K562 (cell line): ENCODE results near the gene AP4S1. TPM values are rescaled to one million over a fixed set of nuclear protein-coding genes. Genes with fewer than 3 reads are reported as not detected.
A peak's percentile ranks its signal among the peaks of the same experiment; 100 is the strongest.

Source experiments
- ATAC-seq: fragments of 200-7000 bp; cut with Tn5 transposase; 3 replicates; pipeline ENCODE4 v1.9.1; 2020; ENCODE audit warnings: moderate library complexity
- BruUV-seq: library from RNA; stranded (reverse); fragments of 400-500 nt; replicated peaks from 2 replicates; lab custom pipeline; 2021; lab: Mats Ljungman, UMichigan
- CTCF ChIA-PET: fragments of 300-600 bp; formaldehyde crosslinking; extraction: SDS; loops from one replicate; lab custom pipeline; 2021; ENCODE audit warnings: low intra/inter-chr PET ratio; lab: Yijun Ruan, JAX
- POLR2A ChIA-PET: fragments of 300-600, 350-650 bp; sonication (Branson Sonifier 250); formaldehyde crosslinking; extraction: SDS; loops from one replicate; lab custom pipeline; 2021; ENCODE audit warnings: antibody characterized with exemption, inconsistent platforms; lab: Yijun Ruan, JAX
- DNase-seq, 4 experiments: peaks; one replicate each; pipeline versions ENCODE4 v3.0.0 to v3.0.0-alpha.2; 2011 to 2018; ENCODE audit warnings: low spot score in 3 of 4, mixed read lengths in 3 of 4; ENCODE audit errors: extremely low read depth in 1 of 4
- FAIRE-seq: peaks from 2 replicates; lab custom pipeline; 2011; peaks lifted over from hg19 to GRCh38; lab: Jason Lieb, UNC
- H2AFZ ChIP-seq: 2 replicates; pipeline ENCODE4 v1.6.0; 2011; ENCODE audit warnings: low read depth, low read length, control low read depth, inconsistent platforms
- H3K27ac ChIP-seq: fragments of 200-600 bp; 3 replicates; pipeline ENCODE4 v1.8.0; 2011; ENCODE audit warnings: low read depth, mild to moderate bottlenecking, control low read depth, inconsistent platforms, low read length, moderate library complexity, mixed read lengths; ENCODE audit errors: extremely low read depth
- H3K27me3 ChIP-seq, 2 experiments: fragments of 300-600 bp in 1 of 2; 2 replicates in 1 of 2; 3 replicates in 1 of 2; pipeline versions ENCODE4 v1.6.0 to v1.8.0; 2011; ENCODE audit warnings: inconsistent platforms in 2 of 2, low read length in 2 of 2, mild to moderate bottlenecking in 1 of 2, mixed read lengths in 1 of 2, moderate library complexity in 1 of 2; ENCODE audit not compliant: control insufficient read depth in 2 of 2, insufficient read depth in 2 of 2
- H3K36me3 ChIP-seq: fragments of 300-600 bp; 3 replicates; pipeline ENCODE4 v1.8.0; 2011; ENCODE audit warnings: mild to moderate bottlenecking, low read length, inconsistent platforms; ENCODE audit not compliant: control insufficient read depth, insufficient read depth
- H3K4me1 ChIP-seq, 2 experiments: fragments of 200-600 bp in 1 of 2; replicated peaks in 1 of 2; 2 replicates in 1 of 2; 3 replicates in 1 of 2; pipeline versions ENCODE4 v1.5.1 to v1.8.0; 2011; ENCODE audit warnings: inconsistent platforms in 2 of 2, low read length in 2 of 2, mild to moderate bottlenecking in 1 of 2, mixed read lengths in 1 of 2, moderate library complexity in 1 of 2; ENCODE audit not compliant: control insufficient read depth in 2 of 2, insufficient read depth in 2 of 2
- H3K4me2 ChIP-seq: 2 replicates; pipeline ENCODE4 v1.6.1; 2011; ENCODE audit warnings: low read length, control low read depth, inconsistent platforms, mixed read lengths; ENCODE audit not compliant: insufficient read depth
- H3K4me3 ChIP-seq: fragments of 200-600 bp; sonication (generic), shearing (Covaris generic); 2 replicates; pipeline ENCODE4 v1.5.1; 2016; ENCODE audit warnings: control low read depth, inconsistent platforms
- H3K79me2 ChIP-seq: fragments of 200-600 bp; 3 replicates; pipeline ENCODE4 v1.8.0; 2011; ENCODE audit warnings: low read length, inconsistent platforms; ENCODE audit not compliant: control insufficient read depth, insufficient read depth
- H3K9ac ChIP-seq, 2 experiments: 2 replicates each; pipeline versions ENCODE4 v1.6.0 to v1.6.1; 2011; ENCODE audit warnings: low read depth in 2 of 2, low read length in 2 of 2, control low read depth in 1 of 2, inconsistent platforms in 1 of 2, mild to moderate bottlenecking in 1 of 2, mixed read lengths in 1 of 2; ENCODE audit not compliant: insufficient read depth in 1 of 2
- H3K9me1 ChIP-seq: one replicate; pipeline ENCODE4 v1.6.0; 2011; ENCODE audit warnings: inconsistent platforms, mild to moderate bottlenecking, low read length, moderate library complexity; ENCODE audit not compliant: control insufficient read depth, insufficient read depth
- H3K9me3 ChIP-seq: replicated peaks from 2 replicates; pipeline ENCODE4 v1.5.1; 2011; ENCODE audit warnings: low read depth, low read length, inconsistent platforms; ENCODE audit not compliant: control insufficient read depth, insufficient read depth
- H4K20me1 ChIP-seq: replicated peaks from 2 replicates; pipeline ENCODE4 v1.6.1; 2011; ENCODE audit warnings: low read length, inconsistent platforms, mixed read lengths; ENCODE audit not compliant: control insufficient read depth, insufficient read depth
- MYC ChIP-seq, 2 experiments: fragments of 250-450 bp in 1 of 2; sonication (Bioruptor Pico) in 1 of 2; IDR thresholded peaks; 2 replicates each; pipeline versions ENCODE4 v1.5.1 to v1.6.1; 2012 to 2021; ENCODE audit warnings: low read depth in 2 of 2, borderline replicate concordance in 1 of 2, improper control_type of control experiment in 1 of 2, low read length in 1 of 2, mild to moderate bottlenecking in 1 of 2, moderate library complexity in 1 of 2
- STAT5A ChIP-seq: IDR thresholded peaks from 2 replicates; pipeline ENCODE4 v1.6.1; 2012; ENCODE audit warnings: low read length, inconsistent platforms, borderline replicate concordance
- ZKSCAN3 ChIP-seq: fragments of 250-450 bp; sonication (Bioruptor Pico); IDR thresholded peaks from 2 replicates; pipeline ENCODE4 v1.4.0; 2020
- WGBS: fragments of 100-300 bp; shearing (Covaris generic); methylation state at CpG from one replicate; pipeline ENCODE4 v1.1.6; 2016; ENCODE audit warnings: low coverage, mixed read lengths; ENCODE audit not compliant: insufficient coverage; ENCODE audit errors: missing lambda C conversion rate; 5-methylcytosine and 5-hydroxymethylcytosine counted together
- in situ Hi-C: fragments of 300-500 bp; cut with MboI; formaldehyde crosslinking; loops from 4 replicates; pipeline ENCODE4 v1.15.0; 2018; ENCODE audit warnings: inconsistent platforms, mixed read lengths
- intact Hi-C: fragments of 100-400 bp; cut with micrococcal nuclease; formaldehyde crosslinking; loops from 2 replicates; pipeline ENCODE4 v1.14.2; 2022
- polyA plus RNA-seq, 8 experiments: library from polyadenylated mRNA; depleted of rRNA in 4 of 8; stranded (reverse) in 5 of 8; unstranded in 3 of 8; fragments of >200 nt; fragmentation: Nextera tagmentation in 2 of 8; fragmentation: Illumina TruSeq in 1 of 8; extraction: Ambion mirVana in 2 of 8; extraction: Trizol in 1 of 8; gene quantifications; 2 replicates each; pipeline versions ENCODE4 v1.2.1 to v1.2.3, GENCODE V29; 2011 to 2014; ENCODE audit warnings: inconsistent platforms in 1 of 8, missing spikeins in 1 of 8
- total RNA-seq, 7 experiments: library from RNA; depleted of rRNA in 6 of 7; stranded (reverse); fragments of >200 nt in 6 of 7; fragmentation: Illumina TruSeq in 2 of 7; extraction: Trizol in 2 of 7; gene quantifications; 2 replicates each; pipeline versions ENCODE4 v1.2.1 to v1.2.3, GENCODE V29; 2011 to 2021; ENCODE audit warnings: low replicate concordance in 1 of 7
- TF ChIP-seq, protein P1 (sequence below), 2 experiments: fragments of 450-650 bp in 1 of 2; sonication (generic) in 1 of 2; formaldehyde crosslinking in 1 of 2; IDR thresholded peaks; 2 replicates each; pipeline versions ENCODE4 v1.7.1 to v1.9.0; 2016 to 2022; ENCODE audit warnings: inconsistent platforms in 1 of 2, mild to moderate bottlenecking in 1 of 2, missing genetic modification reagents in 1 of 2

Gene AP4S1
- total and polyA plus RNA-seq, 9 of the 15 experiments (the other 6 are each of a cell fraction or from before 2014, with no cell fraction given) = 3.7 to 7.8 (median 5.9) TPM

- Histone ChIP-seq H3K9me1 (no peaks in the 10 kb centered on the region), H3K4me3 (no peak overlapping the region), H3K4me1 (peaks cover under 1 to 4% of the 10 kb centered on the region in 2 experiments; a peak in 1 of 5 replicates), H3K4me2 (no peak overlapping the region), H2AFZ (no peak overlapping the region), H3K9ac (no peak overlapping the region), H4K20me1 (0 out of 2 replicates have a peak, but pooled peaks cover 6% of the 10 kb centered on the region), H3K9me3 (no peaks in the 10 kb centered on the region), H3K79me2 (peaks cover 87% of the 10 kb centered on the region), H3K27me3 (no peaks in the 10 kb centered on the region), H3K36me3 (peaks cover 49% of the 10 kb centered on the region), H3K27ac (no peak overlapping the region)
- in situ Hi-C loops = no loop called here
- CTCF ChIA-PET = no interaction called here
- POLR2A ChIA-PET = no interaction called here
- intact Hi-C loops = no loop called here
- no peak for TF ChIP-seq MYC (IDR thresholded peaks at IDR 0.05; ENCODE audit: low read depth, low read length)
- no peak for TF ChIP-seq MYC (CRISPR knock-in tag; IDR thresholded peaks at IDR 0.05; ENCODE audit: borderline replicate concordance, low read depth)
- TF ChIP-seq, protein P1, sequence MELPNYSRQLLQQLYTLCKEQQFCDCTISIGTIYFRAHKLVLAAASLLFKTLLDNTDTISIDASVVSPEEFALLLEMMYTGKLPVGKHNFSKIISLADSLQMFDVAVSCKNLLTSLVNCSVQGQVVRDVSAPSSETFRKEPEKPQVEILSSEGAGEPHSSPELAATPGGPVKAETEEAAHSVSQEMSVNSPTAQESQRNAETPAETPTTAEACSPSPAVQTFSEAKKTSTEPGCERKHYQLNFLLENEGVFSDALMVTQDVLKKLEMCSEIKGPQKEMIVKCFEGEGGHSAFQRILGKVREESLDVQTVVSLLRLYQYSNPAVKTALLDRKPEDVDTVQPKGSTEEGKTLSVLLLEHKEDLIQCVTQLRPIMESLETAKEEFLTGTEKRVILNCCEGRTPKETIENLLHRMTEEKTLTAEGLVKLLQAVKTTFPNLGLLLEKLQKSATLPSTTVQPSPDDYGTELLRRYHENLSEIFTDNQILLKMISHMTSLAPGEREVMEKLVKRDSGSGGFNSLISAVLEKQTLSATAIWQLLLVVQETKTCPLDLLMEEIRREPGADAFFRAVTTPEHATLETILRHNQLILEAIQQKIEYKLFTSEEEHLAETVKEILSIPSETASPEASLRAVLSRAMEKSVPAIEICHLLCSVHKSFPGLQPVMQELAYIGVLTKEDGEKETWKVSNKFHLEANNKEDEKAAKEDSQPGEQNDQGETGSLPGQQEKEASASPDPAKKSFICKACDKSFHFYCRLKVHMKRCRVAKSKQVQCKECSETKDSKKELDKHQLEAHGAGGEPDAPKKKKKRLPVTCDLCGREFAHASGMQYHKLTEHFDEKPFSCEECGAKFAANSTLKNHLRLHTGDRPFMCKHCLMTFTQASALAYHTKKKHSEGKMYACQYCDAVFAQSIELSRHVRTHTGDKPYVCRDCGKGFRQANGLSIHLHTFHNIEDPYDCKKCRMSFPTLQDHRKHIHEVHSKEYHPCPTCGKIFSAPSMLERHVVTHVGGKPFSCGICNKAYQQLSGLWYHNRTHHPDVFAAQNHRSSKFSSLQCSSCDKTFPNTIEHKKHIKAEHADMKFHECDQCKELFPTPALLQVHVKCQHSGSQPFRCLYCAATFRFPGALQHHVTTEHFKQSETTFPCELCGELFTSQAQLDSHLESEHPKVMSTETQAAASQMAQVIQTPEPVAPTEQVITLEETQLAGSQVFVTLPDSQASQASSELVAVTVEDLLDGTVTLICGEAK (IDR thresholded peaks at IDR 0.05) = peak; percentile 86
- TF ChIP-seq, protein P1 (CRISPR knock-in tag; IDR thresholded peaks at IDR 0.05) = peak; percentile 69; the same call in 1 of the 2 replicates
- no peak for TF ChIP-seq STAT5A
- no peak for TF ChIP-seq ZKSCAN3 (CRISPR knock-in tag)
- no TSS peak for BruUV-seq
- 96% methylated on average over 2 of the region's 2 CpGs for WGBS
- FAIRE-seq (no peak), ATAC-seq (no peak), DNase-seq (no peak)
These were observed 3.1 kb upstream of the AP4S1 start for GRCh38 chr14:31022386-31022785.
